Activated naive CD8-positive, alpha-beta T cell treated with anti-CD3 and anti-CD28 coated beads, Interleukin-2, amount 50 U/mL, for 24 hours (primary cell): ENCODE measurements around the gene DGKQ.
A peak's percentile ranks its signal among the peaks of the same experiment; 100 is the strongest.

ENCODE experiments used
- ATAC-seq: fragments of 150-1000 bp; cut with Tn5 transposase; one replicate; pipeline ENCODE4 v1.10.0; 2021
- DNase-seq: peaks from one replicate; pipeline ENCODE4 v3.0.0; 2021
- H3K27ac Mint-ChIP-seq: one replicate; pipeline ENCODE4 v1.8.0; 2021; ENCODE audit warnings: mild to moderate bottlenecking, mixed read lengths
- H3K27me3 Mint-ChIP-seq: one replicate; pipeline ENCODE4 v1.8.0; 2021; ENCODE audit warnings: mixed read lengths
- H3K36me3 Mint-ChIP-seq: one replicate; pipeline ENCODE4 v1.8.0; 2021; ENCODE audit warnings: low read depth, mixed read lengths
- H3K4me1 Mint-ChIP-seq: one replicate; pipeline ENCODE4 v1.8.0; 2021; ENCODE audit warnings: mixed read lengths
- H3K4me3 Mint-ChIP-seq: one replicate; pipeline ENCODE4 v1.8.0; 2021; ENCODE audit warnings: mild to moderate bottlenecking, moderate library complexity, mixed read lengths
- H3K9me3 Mint-ChIP-seq: one replicate; pipeline ENCODE4 v1.8.0; 2021; ENCODE audit warnings: mixed read lengths

Gene DGKQ, protein sequence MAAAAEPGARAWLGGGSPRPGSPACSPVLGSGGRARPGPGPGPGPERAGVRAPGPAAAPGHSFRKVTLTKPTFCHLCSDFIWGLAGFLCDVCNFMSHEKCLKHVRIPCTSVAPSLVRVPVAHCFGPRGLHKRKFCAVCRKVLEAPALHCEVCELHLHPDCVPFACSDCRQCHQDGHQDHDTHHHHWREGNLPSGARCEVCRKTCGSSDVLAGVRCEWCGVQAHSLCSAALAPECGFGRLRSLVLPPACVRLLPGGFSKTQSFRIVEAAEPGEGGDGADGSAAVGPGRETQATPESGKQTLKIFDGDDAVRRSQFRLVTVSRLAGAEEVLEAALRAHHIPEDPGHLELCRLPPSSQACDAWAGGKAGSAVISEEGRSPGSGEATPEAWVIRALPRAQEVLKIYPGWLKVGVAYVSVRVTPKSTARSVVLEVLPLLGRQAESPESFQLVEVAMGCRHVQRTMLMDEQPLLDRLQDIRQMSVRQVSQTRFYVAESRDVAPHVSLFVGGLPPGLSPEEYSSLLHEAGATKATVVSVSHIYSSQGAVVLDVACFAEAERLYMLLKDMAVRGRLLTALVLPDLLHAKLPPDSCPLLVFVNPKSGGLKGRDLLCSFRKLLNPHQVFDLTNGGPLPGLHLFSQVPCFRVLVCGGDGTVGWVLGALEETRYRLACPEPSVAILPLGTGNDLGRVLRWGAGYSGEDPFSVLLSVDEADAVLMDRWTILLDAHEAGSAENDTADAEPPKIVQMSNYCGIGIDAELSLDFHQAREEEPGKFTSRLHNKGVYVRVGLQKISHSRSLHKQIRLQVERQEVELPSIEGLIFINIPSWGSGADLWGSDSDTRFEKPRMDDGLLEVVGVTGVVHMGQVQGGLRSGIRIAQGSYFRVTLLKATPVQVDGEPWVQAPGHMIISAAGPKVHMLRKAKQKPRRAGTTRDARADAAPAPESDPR

DNA sequence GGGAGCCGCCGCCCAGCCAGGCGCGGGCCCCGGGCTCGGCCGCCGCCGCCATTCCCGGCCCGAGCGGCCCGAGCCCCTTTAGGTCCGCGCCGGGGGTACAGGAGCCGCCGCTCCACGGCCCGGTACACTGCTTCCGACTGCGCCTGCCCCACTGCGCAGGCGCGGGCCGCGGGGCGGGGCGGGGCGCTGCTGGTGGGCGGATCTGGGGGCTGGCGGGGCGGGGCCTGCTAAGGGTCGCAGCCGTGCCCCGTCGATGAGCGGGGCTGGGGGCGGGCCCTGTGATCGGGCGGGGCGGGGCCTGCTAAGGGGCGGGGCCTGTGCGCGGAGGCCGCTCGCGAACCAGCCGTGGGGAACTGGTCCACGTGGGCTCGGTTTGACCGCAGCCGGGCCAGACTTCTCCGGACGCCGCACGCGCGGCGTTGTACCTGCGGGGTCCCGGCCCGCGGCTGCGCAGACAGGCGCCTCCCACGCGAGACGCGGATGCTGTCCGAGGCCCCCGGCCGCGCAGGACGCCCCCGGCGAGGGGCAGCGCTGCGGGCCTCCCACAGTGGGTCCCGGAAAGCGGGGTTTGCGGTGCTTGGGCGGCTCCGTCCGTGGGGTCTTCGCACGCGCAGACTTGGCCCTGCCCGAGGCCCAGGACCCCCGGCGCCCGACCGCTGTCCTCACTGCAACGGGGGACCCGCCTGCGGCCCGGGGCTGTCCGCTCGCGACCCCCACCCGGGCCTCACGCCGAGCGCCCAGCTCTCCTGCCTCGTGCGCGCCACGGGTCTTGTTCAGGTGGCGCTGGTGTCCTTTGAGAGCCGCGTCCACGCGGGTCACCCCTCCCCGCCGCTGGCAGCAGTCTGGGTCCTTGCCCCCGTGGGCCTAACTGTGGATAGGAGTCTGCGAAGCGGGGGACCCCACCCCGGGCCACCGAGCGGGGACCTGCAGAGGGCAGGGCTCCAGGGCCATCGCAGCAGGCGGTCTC is at the start of gene DGKQ:
DGKQ (minus strand) TSS at position 139 of the 967 bp plus-strand sequence; CDS start at position 52, 87 bp downstream.
- Mint-ChIP-seq H3K4me1 (peaks cover 11% of the 10 kb centered on the region), H3K27ac (no peak within 1 kb of the TSS), H3K9me3 (no peaks in the 10 kb centered on the region), H3K4me3 (peak within 1 kb of the TSS; percentile 46), H3K36me3 (no peaks in the 10 kb centered on the region), H3K27me3 (no peaks in the 10 kb centered on the region)
- ATAC-seq (peak; percentile 81), DNase-seq (peak; percentile 86)

DNA sequence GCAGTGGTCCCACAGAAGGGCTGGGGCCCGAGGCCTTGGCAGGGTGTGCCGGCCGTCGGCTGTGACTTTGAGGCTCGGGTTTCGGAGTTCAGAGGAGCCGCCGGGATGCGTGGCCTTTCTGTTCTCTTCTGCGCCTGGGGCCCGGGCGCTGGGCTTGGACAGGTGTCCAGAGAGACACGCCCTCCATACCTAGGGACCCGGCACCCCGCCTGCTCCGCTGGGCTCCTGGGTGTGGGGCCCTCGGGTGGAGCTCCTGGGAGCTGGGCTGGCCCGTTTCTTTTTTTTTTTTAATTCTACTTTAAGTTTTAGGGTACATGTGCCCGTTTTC is 49.3 kb upstream of the DGKQ start:
- no peak for ATAC-seq
- no peaks in the 10 kb centered on the region for H3K36me3 Mint-ChIP-seq
- no peak overlapping the region for H3K4me3 Mint-ChIP-seq
- no peaks in the 10 kb centered on the region for H3K4me1 Mint-ChIP-seq
- DNase-seq = no peak
- H3K9me3 Mint-ChIP-seq = no peaks in the 10 kb centered on the region
- no peak overlapping the region for H3K27ac Mint-ChIP-seq
- no peaks in the 10 kb centered on the region for H3K27me3 Mint-ChIP-seq

DNA sequence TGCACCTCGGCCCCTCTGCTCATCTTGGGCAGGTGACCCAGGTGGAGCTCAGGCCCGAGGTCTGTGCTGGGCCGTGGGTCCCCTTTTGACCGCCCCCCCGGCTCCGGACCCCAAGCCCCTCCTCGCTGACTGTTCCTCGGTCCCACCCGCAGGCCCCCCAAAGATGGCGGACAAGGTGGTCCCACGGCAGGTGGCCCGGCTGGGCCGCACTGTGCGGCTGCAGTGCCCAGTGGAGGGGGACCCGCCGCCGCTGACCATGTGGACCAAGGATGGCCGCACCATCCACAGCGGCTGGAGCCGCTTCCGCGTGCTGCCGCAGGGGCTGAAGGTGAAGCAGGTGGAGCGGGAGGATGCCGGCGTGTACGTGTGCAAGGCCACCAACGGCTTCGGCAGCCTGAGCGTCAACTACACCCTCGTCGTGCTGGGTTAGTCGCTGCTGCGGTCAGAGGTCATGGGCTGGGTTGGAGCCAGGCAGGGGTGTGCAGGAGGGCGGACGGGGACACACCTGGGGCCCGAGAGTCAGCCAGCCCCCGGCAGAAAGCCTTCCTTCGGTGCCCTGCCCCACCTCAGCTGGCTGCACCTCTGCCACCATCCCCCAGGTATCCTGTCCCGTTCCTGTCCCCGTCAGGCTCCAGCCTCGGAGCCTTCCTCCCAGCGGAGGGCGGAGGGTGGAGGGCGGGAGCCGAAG is 48.8 kb upstream of the DGKQ start:
- Mint-ChIP-seq H3K27ac (no peak overlapping the region), H3K9me3 (no peaks in the 10 kb centered on the region), H3K4me3 (no peak overlapping the region)

DNA sequence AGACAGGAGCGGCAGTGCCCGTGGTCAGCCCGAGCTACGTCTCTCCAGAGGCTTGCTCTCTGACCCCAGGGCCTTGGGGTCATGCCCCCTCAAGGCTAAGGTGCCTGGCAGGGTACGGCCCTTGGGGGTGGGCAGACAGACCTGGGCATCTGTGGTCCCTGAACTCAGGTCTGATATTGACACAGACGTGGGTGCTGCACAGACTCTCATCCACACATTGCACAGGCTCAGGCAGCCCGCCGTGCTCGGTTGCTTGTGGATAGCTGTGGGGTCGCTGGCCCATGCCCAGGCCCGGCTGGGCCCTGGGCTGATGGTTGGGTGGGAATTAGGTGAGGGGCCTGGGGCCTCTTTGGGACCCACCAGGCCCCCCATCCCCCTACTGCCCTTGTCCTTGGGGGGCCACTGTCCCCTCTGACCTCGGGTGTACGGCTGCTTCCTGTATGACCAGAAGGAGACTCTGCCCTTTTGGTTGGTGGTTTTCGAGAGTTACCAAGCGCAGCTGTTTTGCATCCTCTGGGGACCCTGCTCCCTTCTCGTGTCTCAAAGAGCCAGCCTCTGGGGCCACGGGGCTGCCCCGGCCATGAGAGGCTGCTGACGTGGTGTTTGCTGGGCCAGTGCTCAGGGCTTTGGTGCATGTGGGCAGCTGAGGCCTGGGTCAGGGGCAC is 48.1 kb upstream of the DGKQ start:
- Mint-ChIP-seq H3K36me3 (no peaks in the 10 kb centered on the region), H3K4me3 (no peak overlapping the region), H3K27ac (no peak overlapping the region), H3K27me3 (no peaks in the 10 kb centered on the region), H3K9me3 (no peaks in the 10 kb centered on the region), H3K4me1 (no peaks in the 10 kb centered on the region)
- ATAC-seq (no peak), DNase-seq (no peak)

More for the DNA sequence above, 48.8 kb upstream of the DGKQ start:
- no peak for DNase-seq
- no peak for ATAC-seq
- Mint-ChIP-seq H3K4me1 (no peaks in the 10 kb centered on the region), H3K36me3 (no peaks in the 10 kb centered on the region), H3K27me3 (no peaks in the 10 kb centered on the region)

DNA sequence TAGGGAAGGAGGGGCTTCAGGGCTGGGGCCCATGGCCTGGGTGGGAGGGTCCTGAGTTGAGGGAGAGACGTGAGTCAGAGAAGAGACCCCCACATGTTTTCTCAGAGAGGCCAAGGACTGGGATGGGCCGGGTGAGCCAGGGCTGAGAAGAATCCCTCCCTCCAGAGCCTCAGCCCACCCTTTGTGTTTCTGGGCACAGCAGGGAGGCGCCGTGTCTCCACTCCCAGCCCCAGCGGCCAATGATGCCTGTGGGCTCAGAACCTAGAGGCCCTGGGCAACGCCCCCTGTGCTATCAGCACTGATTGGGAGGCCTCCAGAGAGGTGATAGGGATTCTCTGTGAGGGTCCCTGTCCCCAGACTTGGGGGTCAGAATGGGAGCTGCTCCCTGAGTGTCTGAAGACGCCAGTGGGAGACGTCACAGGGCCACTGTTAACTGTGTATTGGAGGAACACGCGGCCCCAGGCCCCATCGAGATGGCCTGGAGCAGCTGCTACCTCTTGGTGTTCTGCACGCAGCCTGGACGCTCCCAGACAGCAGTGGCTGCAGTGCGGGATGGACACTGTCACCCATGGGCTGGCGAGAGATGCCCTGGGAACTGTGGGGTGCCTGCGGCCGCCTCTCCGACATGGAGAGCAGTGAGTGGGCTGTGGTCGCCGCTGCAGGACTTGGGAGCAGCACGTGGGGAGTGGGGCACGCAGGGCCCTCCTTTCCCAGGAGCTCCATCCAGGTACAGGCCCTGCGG is 46.5 kb upstream of the DGKQ start:
- Mint-ChIP-seq H3K4me1 (no peaks in the 10 kb centered on the region), H3K9me3 (no peaks in the 10 kb centered on the region)

DNA sequence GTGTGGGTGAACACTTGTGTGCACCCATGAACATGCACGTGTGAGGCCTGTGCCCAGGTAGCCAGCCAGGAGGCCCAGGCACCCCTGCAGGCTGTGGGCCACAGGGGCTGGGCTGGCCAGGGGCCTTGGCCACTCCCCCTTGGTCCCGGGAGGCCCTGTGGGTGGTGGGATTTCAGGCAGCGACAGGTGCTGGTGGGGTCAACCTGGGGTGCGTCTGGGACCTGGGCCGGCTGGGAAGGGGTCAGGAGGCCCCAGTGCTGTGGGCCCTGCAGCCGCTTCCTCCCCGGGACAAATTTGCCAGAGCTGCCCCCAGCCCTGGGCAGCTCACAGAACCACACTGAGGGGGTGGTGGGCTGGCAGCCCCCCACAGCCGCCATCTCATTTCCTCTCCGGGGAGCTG is 46.0 kb upstream of the DGKQ start:
- DNase-seq (no peak), ATAC-seq (no peak)
- Mint-ChIP-seq H3K27me3 (no peaks in the 10 kb centered on the region), H3K36me3 (no peaks in the 10 kb centered on the region), H3K4me3 (no peak overlapping the region), H3K27ac (no peak overlapping the region), H3K4me1 (no peaks in the 10 kb centered on the region), H3K9me3 (no peaks in the 10 kb centered on the region)

More for the DNA sequence above, 46.5 kb upstream of the DGKQ start:
- H3K4me3 Mint-ChIP-seq = no peak overlapping the region
- ATAC-seq = no peak
- DNase-seq = no peak
- no peaks in the 10 kb centered on the region for H3K27me3 Mint-ChIP-seq
- no peak overlapping the region for H3K27ac Mint-ChIP-seq
- no peaks in the 10 kb centered on the region for H3K36me3 Mint-ChIP-seq

DNA sequence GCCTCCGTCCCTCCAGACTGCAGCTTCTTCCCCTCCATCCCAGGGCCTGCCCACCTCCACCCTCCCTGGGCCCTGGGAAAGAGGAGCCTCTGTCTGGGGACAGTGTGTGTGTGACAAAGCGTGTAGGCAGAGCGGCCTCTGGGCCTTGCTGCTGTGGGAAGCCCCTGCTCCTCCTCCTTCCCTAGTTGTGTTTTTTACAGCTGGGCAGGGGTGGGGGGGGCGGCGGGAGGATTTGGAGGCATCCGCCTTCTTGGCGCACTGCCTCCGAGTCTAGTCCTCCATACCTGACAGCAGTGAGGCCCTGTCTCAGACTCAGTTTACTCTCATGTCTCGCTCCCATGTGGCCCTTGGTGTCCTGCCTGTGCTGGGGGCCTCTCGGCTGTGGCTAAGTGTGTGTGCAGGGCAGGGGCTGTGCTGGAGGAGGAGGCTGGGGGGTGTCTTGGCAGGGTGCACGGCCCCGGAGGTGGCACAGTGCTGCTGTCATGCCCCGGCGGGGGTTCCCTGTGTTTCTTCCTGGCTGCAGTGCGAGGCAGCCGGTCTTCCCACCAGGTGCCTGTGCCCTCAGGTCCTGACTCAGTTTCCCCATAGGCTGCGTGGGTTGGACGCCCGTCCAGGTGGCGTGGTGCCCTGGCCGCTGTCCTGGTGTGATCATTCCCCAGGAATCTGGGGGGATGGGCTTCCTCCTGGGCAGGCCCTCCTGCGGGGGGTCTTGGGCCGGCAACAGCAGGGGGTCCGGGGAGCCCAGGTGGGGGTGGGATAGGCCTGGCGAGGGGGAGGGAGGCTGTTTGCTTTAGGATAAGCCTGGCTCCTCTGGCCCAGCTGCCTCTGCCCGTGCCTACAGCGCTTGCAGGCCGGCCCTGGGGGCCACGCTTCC is 45.0 kb upstream of the DGKQ start:
- no peak for ATAC-seq
- Mint-ChIP-seq H3K9me3 (no peaks in the 10 kb centered on the region), H3K27ac (no peak overlapping the region), H3K36me3 (no peaks in the 10 kb centered on the region), H3K4me1 (no peaks in the 10 kb centered on the region), H3K27me3 (no peaks in the 10 kb centered on the region), H3K4me3 (no peak overlapping the region)
- DNase-seq = no peak

DNA sequence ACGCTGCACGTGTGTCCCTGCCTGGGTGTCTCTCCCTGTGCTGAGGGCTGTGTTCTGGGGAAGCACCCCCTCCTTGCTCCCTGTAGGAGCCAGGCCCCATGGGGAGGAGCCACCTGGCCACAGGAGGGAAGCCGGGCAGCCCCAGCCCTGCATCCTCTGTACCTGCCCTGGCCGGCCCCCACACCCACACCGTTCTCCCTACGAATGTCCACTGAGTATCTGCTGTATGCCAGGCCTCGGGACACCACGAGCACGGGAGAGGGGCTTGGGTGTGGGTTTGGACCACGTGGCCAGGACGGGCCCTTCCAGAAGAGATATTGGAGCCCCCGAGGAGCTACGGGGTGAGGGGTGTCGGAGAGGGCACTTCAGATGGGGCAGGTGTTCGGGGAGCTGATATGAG is 44.3 kb upstream of the DGKQ start:
- Mint-ChIP-seq H3K27ac (no peak overlapping the region), H3K4me3 (no peak overlapping the region), H3K36me3 (no peaks in the 10 kb centered on the region), H3K27me3 (no peaks in the 10 kb centered on the region), H3K4me1 (no peaks in the 10 kb centered on the region), H3K9me3 (no peaks in the 10 kb centered on the region)
- no peak for DNase-seq
- ATAC-seq = no peak

DNA sequence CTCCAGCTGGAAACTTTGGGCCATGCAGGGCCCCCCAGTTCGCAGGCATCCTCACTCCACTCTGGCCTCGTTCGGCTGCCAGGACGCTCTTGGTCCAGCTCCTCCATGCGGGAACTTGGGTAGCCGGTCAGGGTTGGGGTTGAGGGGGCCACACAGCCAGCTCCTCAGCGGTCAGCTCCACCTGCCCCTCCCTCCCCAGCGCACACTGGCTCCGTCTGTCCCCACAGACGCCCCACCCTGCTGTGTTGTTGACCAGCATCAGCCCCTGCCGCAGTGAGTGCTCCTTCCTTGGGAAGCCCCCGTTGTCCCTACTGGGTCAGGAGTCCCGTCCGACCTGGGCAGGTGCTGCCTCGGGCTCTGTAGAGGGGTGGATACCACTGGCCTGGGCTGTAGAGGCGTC is 43.8 kb upstream of the DGKQ start:
- no peak for ATAC-seq
- no peak for DNase-seq
- no peak overlapping the region for H3K4me3 Mint-ChIP-seq
- H3K4me1 Mint-ChIP-seq = no peaks in the 10 kb centered on the region
- no peaks in the 10 kb centered on the region for H3K27me3 Mint-ChIP-seq
- H3K9me3 Mint-ChIP-seq = no peaks in the 10 kb centered on the region
- no peaks in the 10 kb centered on the region for H3K36me3 Mint-ChIP-seq
- H3K27ac Mint-ChIP-seq = no peak overlapping the region

DNA sequence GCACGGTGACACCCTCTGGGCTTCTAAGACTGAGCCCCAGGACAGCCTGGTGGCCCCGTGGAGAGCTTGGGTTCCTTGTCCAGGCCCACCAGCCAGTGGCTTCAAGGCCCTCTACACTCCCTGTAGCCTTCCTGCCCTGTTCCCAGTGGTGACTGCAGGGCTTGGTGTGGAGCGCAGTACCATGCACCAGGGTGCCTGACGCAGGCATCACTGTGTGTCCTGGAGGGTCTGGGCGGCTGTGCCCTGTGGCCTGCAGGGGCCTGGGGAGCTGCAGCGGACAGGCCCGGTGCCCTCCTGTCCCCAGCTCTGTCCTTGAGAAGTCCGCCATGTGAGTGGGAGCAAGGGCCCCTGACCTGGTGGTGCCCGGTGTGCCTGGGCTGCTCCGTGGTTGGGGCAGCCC is 42.4 kb upstream of the DGKQ start:
- DNase-seq = no peak
- ATAC-seq = no peak
- Mint-ChIP-seq H3K27ac (no peak overlapping the region), H3K27me3 (no peaks in the 10 kb centered on the region), H3K4me3 (no peak overlapping the region), H3K36me3 (no peaks in the 10 kb centered on the region), H3K4me1 (peaks cover under 1% of the 10 kb centered on the region), H3K9me3 (no peaks in the 10 kb centered on the region)

DNA sequence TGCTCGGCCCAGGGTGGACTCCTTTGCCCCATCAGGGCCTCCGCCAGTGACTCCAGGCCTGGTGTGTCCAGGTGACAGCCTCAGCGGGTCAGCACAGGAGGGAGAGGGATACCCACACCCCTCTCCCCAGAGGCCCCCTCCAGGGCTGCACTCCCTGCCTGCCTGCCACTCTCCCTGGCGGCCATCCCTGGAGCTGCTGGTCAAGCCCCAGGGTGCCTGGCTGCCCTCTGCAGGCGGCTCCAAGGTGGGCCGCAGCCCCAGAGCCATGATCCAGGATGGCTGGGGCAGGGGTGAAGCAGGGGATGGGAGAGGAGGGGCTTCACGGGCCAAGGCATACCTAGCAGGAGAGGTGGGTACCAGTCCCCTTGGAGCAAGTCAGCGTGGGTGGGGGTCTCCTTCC is 41.8 kb upstream of the DGKQ start:
- Mint-ChIP-seq H3K4me3 (no peak overlapping the region), H3K4me1 (peaks cover 5% of the 10 kb centered on the region), H3K9me3 (no peaks in the 10 kb centered on the region), H3K27me3 (peaks cover 2% of the 10 kb centered on the region), H3K36me3 (no peaks in the 10 kb centered on the region), H3K27ac (no peak overlapping the region)
- ATAC-seq (no peak), DNase-seq (no peak)
